ENCODE results near the gene FFAR3.
"Not testable (repeated sequence)": the region's sequence is repeated elsewhere in the genome, so short reads cannot be mapped to it uniquely, and the experiment has no call there.

Gene FFAR3

GRCh38 chr19:35392742-35393715 lies 34.8 kb downstream of the FFAR3 start:
- Mint-ChIP-seq H3K27me3 (peaks cover 7% of the 10 kb centered on the region), H3K27ac (no peak overlapping the region), H3K9me3 (no peaks in the 10 kb centered on the region), H3K4me1 (ENCODE audit: low read depth) (no peaks in the 10 kb centered on the region), H3K36me3 (ENCODE audit: low read depth) (no peaks in the 10 kb centered on the region), H3K4me3 (no peak overlapping the region)

GRCh38 chr19:35395382-35396199 lies 37.3 kb downstream of the FFAR3 start:
- peaks cover 8% of the 10 kb centered on the region for H3K27me3 Mint-ChIP-seq
- H3K4me1 Mint-ChIP-seq (ENCODE audit: low read depth): no peaks in the 10 kb centered on the region
- no peaks in the 10 kb centered on the region for H3K36me3 Mint-ChIP-seq (ENCODE audit: low read depth)
- no peaks in the 10 kb centered on the region for H3K9me3 Mint-ChIP-seq
- no peak overlapping the region for H3K4me3 Mint-ChIP-seq
- H3K27ac Mint-ChIP-seq: no peak overlapping the region

GRCh38 chr19:35396240-35396885 lies 38.1 kb downstream of the FFAR3 start:
- Mint-ChIP-seq H3K4me3 (no peak overlapping the region), H3K9me3 (no peaks in the 10 kb centered on the region), H3K27ac (no peak overlapping the region), H3K27me3 (peaks cover 4% of the 10 kb centered on the region), H3K4me1 (ENCODE audit: low read depth) (no peaks in the 10 kb centered on the region), H3K36me3 (ENCODE audit: low read depth) (no peaks in the 10 kb centered on the region)

GRCh38 chr19:35397064-35397463 lies 38.8 kb downstream of the FFAR3 start:
- Mint-ChIP-seq H3K4me1 (ENCODE audit: low read depth) (no peaks in the 10 kb centered on the region), H3K4me3 (no peak overlapping the region), H3K27me3 (peaks cover 4% of the 10 kb centered on the region), H3K9me3 (no peaks in the 10 kb centered on the region), H3K27ac (no peak overlapping the region), H3K36me3 (ENCODE audit: low read depth) (no peaks in the 10 kb centered on the region)

- peaks cover 4% of the 10 kb centered on the region for H3K27me3 Mint-ChIP-seq
- H3K36me3 Mint-ChIP-seq (ENCODE audit: low read depth): no peaks in the 10 kb centered on the region
- no peak overlapping the region for H3K4me3 Mint-ChIP-seq
- H3K27ac Mint-ChIP-seq: no peak overlapping the region
- H3K4me1 Mint-ChIP-seq (ENCODE audit: low read depth): peaks cover 4% of the 10 kb centered on the region
- H3K9me3 Mint-ChIP-seq: no peaks in the 10 kb centered on the region
Measured at GRCh38 chr19:35398570-35398969, 40.3 kb downstream of the FFAR3 start.

GRCh38 chr19:35399231-35399630 lies 41.0 kb downstream of the FFAR3 start:
- peaks cover 5% of the 10 kb centered on the region for H3K4me1 Mint-ChIP-seq (ENCODE audit: low read depth)
- no peak overlapping the region for H3K4me3 Mint-ChIP-seq
- H3K9me3 Mint-ChIP-seq: no peaks in the 10 kb centered on the region
- H3K27me3 Mint-ChIP-seq: peaks cover 4% of the 10 kb centered on the region
- no peaks in the 10 kb centered on the region for H3K36me3 Mint-ChIP-seq (ENCODE audit: low read depth)
- H3K27ac Mint-ChIP-seq: no peak overlapping the region

GRCh38 chr19:35399948-35400772 lies 41.9 kb downstream of the FFAR3 start:
- no peaks in the 10 kb centered on the region for H3K9me3 Mint-ChIP-seq
- H3K4me3 Mint-ChIP-seq: no peak overlapping the region
- peaks cover 4% of the 10 kb centered on the region for H3K27me3 Mint-ChIP-seq
- no peaks in the 10 kb centered on the region for H3K36me3 Mint-ChIP-seq (ENCODE audit: low read depth)
- peaks cover 11% of the 10 kb centered on the region for H3K4me1 Mint-ChIP-seq (ENCODE audit: low read depth)
- H3K27ac Mint-ChIP-seq: peak overlapping the region; percentile 41

- Mint-ChIP-seq H3K4me3 (no peak overlapping the region), H3K9me3 (no peaks in the 10 kb centered on the region), H3K27ac (no peak overlapping the region), H3K36me3 (ENCODE audit: low read depth) (no peaks in the 10 kb centered on the region), H3K27me3 (peaks cover 4% of the 10 kb centered on the region), H3K4me1 (ENCODE audit: low read depth) (peaks cover 16% of the 10 kb centered on the region)
Measured at GRCh38 chr19:35400773-35401100, 42.5 kb downstream of the FFAR3 start.

GRCh38 chr19:35401416-35401815 lies 43.2 kb downstream of the FFAR3 start:
- peaks cover 19% of the 10 kb centered on the region for H3K4me1 Mint-ChIP-seq (ENCODE audit: low read depth)
- not testable (repeated sequence) for H3K27me3 Mint-ChIP-seq

GRCh38 chr19:35403116-35403760 lies 45.0 kb downstream of the FFAR3 start:
- no peaks in the 10 kb centered on the region for H3K36me3 Mint-ChIP-seq (ENCODE audit: low read depth)
- no peak overlapping the region for H3K4me3 Mint-ChIP-seq
- peaks cover 20% of the 10 kb centered on the region for H3K4me1 Mint-ChIP-seq (ENCODE audit: low read depth)
- H3K27ac Mint-ChIP-seq: no peak overlapping the region
- H3K9me3 Mint-ChIP-seq: no peaks in the 10 kb centered on the region
- H3K27me3 Mint-ChIP-seq: peaks cover 4% of the 10 kb centered on the region

More at GRCh38 chr19:35401416-35401815, 43.2 kb downstream of the FFAR3 start:
- H3K27ac Mint-ChIP-seq; H3K4me3 Mint-ChIP-seq; H3K9me3 Mint-ChIP-seq; H3K36me3 Mint-ChIP-seq (ENCODE audit: low read depth): not testable (repeated sequence)

GRCh38 chr19:35404879-35405622 lies 46.8 kb downstream of the FFAR3 start:
- no peaks in the 10 kb centered on the region for H3K9me3 Mint-ChIP-seq
- H3K4me3 Mint-ChIP-seq: no peak overlapping the region
- H3K27me3 Mint-ChIP-seq: peaks cover 4% of the 10 kb centered on the region
- H3K27ac Mint-ChIP-seq: peak overlapping the region; percentile 43
- H3K4me1 Mint-ChIP-seq (ENCODE audit: low read depth): peaks cover 25% of the 10 kb centered on the region
- H3K36me3 Mint-ChIP-seq (ENCODE audit: low read depth): no peaks in the 10 kb centered on the region

- Mint-ChIP-seq H3K27ac (no peak overlapping the region), H3K9me3 (no peaks in the 10 kb centered on the region), H3K4me1 (ENCODE audit: low read depth) (peaks cover 25% of the 10 kb centered on the region), H3K4me3 (no peak overlapping the region), H3K27me3 (peaks cover 5% of the 10 kb centered on the region), H3K36me3 (ENCODE audit: low read depth) (no peaks in the 10 kb centered on the region)
Measured at GRCh38 chr19:35407619-35408018, 49.4 kb downstream of the FFAR3 start.
